WTC11 (cell line): Measurements from ENCODE around the gene EPS8L2.

Source experiments
- CTCF ChIP-seq: fragments of 200-600 bp; IDR thresholded peaks from 2 replicates; pipeline ENCODE4 v1.8.0; 2022; ENCODE audit warnings: antibody characterized with exemption
- SMAD3 ChIP-seq: sonication (generic); formaldehyde crosslinking; IDR thresholded peaks from 2 replicates; pipeline ENCODE4 v1.8.0; 2022; ENCODE audit warnings: missing genetic modification reagents, mild to moderate bottlenecking, borderline replicate concordance
- USF1 ChIP-seq: sonication (generic); formaldehyde crosslinking; IDR thresholded peaks from 2 replicates; pipeline ENCODE4 v1.8.0; 2022; ENCODE audit warnings: mild to moderate bottlenecking, missing genetic modification reagents

- TF ChIP-seq USF1 (CRISPR knock-in tag), result no peak
- no peak for TF ChIP-seq CTCF
- no peak for TF ChIP-seq SMAD3 (CRISPR knock-in tag)
Measured at GRCh38 chr11:665062-665703, 40.8 kb upstream of the EPS8L2 start.
